ENCODE results near the gene CALN1.
A peak's percentile ranks its signal among the peaks of the same experiment; 100 is the strongest.
"Not testable (repeated sequence)": the region's sequence is repeated elsewhere in the genome, so short reads cannot be mapped to it uniquely, and the experiment has no call there.

Gene CALN1

DNA sequence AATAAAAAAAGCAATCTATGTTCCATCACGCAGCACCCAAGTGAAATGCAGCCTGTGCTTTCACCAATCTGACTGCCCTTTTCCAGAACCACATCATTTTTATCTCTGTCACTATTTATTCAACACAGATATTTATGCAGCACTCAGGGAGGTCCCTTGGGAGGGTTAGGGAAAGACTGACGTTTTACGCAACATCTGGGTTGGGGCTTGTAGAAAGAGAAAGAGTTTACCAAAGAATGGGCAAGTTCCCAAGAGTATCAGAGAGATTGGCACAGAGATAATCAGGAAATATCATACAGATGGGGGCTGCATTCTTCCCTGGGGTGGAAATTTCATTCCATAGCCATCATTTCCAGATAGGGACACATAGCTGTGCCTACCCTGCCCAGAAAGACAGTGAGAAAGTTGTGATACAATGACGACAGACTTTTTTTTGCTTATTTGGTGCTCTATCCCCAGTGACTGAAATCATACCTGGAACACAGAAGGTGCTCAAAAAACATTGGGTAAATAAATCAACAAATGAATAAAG is 474.2 kb downstream of the CALN1 start:
- DNase-seq = no peak

GRCh38 chr7:71935674-71936073 is 476.5 kb downstream of the CALN1 start:
- no peak for DNase-seq

- no peak for DNase-seq
Observed at GRCh38 chr7:71933426-71933825, 478.7 kb downstream of the CALN1 start.

GRCh38 chr7:71925663-71926062 is 486.5 kb downstream of the CALN1 start:
- no peak for DNase-seq

- DNase-seq = not testable (repeated sequence)
Observed at GRCh38 chr7:71914204-71914603, 497.9 kb downstream of the CALN1 start.

- no peak for DNase-seq
Observed at GRCh38 chr7:71912476-71912875, 499.7 kb downstream of the CALN1 start.

GRCh38 chr7:71911051-71911450 is 501.1 kb downstream of the CALN1 start:
- no peak for DNase-seq

DNA sequence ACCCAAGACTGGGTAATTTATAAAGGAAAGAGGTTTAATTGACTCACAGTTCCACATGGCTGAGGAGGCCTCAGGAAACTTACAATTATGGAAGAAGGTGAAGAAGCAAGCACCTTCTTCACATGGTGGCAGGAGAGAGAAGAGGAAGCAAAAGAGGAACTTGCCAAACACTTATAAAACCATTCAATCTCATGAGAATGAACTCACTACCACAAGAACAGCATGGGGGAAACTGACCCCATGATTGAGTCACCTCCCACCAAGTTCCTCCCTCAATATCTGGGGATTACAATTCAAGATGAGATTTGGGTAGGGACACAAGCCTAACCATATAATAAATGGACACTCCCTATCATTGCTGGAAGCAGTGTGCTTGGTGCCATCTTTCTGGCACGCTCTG is 506.3 kb downstream of the CALN1 start:
- DNase-seq = no peak

DNA sequence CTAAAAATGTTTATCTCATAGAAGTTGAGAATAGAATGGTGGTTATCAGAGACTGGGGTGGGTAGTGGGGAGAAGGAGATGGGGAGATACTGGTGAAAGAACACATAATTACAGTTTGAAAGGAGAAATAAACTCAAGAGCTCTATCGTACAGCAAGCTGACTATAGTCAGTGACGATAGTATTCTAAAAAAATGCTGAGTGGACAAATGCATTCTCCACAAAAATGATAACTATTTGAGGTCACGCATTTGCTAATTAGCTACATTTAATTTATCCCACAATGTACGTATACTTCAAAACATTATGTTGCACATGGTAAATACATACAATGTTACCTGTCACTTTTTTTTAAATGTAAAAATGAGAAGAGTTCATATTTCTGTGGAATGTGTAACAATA is 507.7 kb downstream of the CALN1 start:
- DNase-seq = no peak

GRCh38 chr7:71900556-71900955 is 511.6 kb downstream of the CALN1 start:
- peak; percentile 55 for DNase-seq

DNA sequence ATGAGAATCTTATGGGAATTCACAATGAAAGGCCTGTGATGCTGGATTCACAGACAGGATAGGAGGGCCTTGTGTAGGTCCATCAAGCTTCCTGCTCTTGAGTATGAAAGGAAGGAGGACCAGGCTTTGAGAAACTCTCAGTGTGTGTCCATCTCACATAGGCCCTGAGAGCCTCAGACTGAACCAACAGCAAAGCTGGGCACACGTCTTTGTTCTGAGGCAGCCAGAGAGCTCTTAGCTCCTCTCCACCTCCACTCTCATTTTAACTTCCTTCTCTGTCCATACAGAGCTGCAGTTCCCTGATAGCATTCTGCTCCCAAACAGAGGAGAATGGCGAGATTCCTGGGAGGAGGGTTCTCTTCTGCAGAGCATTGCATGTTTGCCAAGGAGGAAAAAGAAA is 515.6 kb downstream of the CALN1 start:
- DNase-seq = no peak

DNA sequence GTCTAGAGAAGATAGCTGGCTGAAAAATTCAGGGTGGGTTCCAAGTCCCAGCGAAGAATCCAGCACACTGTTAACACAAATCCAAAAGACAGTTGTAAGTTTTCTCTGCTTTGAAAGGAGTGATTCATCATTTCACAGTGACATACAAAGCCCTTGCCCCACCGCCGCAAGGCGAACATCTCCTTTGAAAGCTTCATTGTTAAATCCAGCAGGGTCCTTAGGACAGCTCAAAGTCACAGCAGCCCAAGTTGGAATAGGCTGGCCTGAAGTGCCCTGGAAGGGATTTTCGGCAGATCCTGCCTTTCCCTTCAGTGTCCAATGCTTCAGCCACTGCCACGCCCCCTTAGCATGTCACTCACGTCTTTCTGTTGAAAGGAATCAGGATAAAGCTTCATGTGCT is 526.1 kb downstream of the CALN1 start:
- DNase-seq = no peak

DNA sequence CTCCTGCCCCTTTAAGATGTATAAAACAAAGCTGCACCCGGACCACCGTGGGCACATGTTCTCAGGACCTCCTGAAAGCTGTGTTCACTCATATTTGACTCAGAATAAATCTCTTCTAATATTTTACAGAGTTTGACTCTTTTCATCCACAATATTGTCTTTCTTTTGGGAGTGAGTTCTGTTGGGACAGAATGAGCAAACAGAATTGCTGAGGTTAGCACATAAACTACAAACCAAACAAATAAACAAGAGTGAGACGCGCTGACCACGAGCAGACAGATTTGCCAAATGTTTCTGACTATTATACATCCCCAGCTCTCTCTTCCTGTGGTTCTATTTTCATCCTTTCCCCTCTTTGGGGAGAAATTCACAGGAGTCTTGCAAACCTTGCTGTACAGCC is 526.7 kb downstream of the CALN1 start:
- no peak for DNase-seq

- no peak for DNase-seq
Observed at GRCh38 chr7:71883415-71883814, 528.7 kb downstream of the CALN1 start.

DNA sequence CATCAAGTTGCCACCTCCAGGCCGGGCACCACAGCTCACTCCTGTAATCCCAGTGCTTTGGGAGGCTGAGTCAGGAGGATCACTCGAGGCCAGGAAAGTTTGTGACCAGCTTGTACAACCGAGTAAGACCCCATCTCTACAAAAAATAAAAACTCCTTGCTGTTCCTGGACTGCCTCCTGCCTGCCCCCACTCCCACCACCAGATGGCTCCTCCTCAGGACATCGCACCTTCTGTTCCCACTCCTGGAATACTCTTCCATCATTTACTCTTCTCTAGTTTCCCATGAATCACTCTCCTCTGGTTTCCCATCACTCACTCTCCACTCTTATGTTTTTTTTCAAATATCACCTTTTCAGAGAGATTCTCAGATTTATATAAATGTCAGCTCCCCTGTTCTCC is 540.7 kb downstream of the CALN1 start:
- DNase-seq = no peak

- DNase-seq = no peak
Observed at GRCh38 chr7:71870812-71871211, 541.3 kb downstream of the CALN1 start.

- DNase-seq = peak; percentile 73
Observed at GRCh38 chr7:71868797-71869196, 543.3 kb downstream of the CALN1 start.

- no peak for DNase-seq
Observed at GRCh38 chr7:71867626-71868025, 544.5 kb downstream of the CALN1 start.

DNA sequence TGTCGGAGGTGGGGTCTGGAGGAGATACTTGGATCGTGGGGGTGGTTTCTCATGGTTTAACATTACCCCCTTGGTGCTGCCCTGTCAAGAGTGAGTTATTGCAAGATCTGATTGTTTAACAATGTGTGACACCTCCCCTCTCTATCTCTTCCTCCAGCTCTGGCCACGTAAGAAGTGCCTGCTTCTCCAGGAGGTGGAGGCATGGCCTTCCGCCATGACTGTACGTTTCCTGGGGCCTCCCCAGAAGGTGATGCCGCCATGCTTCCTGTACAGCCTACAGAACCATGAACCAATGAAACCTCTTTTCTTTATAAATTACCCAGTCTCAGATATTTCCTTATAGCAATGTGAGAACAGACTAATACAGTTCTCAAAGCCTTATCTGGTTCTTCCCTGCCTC is 547.0 kb downstream of the CALN1 start:
- no peak for DNase-seq

GRCh38 chr7:71864130-71864529 is 548.0 kb downstream of the CALN1 start:
- DNase-seq = no peak

- DNase-seq = no peak
Observed at GRCh38 chr7:71860572-71860971, 551.6 kb downstream of the CALN1 start.

DNA sequence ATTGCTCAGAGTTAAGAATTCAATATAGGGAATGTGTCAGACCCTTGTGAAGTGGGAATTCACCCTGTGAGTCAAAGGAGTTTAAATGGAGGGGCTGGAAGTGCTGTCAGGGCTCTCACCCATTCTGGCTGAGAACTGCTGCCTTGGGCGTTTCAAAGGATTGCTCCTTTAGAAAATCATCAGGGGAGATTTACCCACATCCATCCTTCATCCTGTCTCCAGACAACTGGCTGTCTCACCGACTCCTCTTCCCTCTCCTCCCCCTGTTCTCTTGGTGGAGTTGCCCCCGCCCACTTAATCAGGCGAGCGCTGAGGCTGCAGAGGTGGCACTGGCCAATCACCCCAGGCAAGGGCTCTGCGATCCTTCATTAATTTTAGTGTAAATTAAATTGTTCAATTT is 554.8 kb downstream of the CALN1 start:
- DNase-seq = no peak

- DNase-seq = no peak
Observed at GRCh38 chr7:71854546-71855397, 557.4 kb downstream of the CALN1 start.

GRCh38 chr7:71851776-71852498 is 560.2 kb downstream of the CALN1 start:
- DNase-seq = no peak

Measured in GDM1 (cell line).